Stimulated activated effector memory CD8-positive, alpha-beta T cell treated with anti-CD3 and anti-CD28 coated beads, Interleukin-12 subunit alpha, Interleukin-12 subunit beta, amount 100 ng/mL, for 72 hours (primary cell): ENCODE results near the gene CDC14A.

Experiments
- ATAC-seq: fragments of 150-1000 bp; cut with Tn5 transposase; 2 replicates; pipeline ENCODE4 v1.10.0; 2021
- DNase-seq, 2 donors: peaks; one replicate each; pipeline ENCODE4 v3.0.0; 2021 to 2022; ENCODE audit warnings: low spot score in 2 of 2
- H3K27ac Mint-ChIP-seq: one replicate; pipeline ENCODE4 v1.8.0; 2022; ENCODE audit warnings: mild to moderate bottlenecking, mixed read lengths
- H3K36me3 Mint-ChIP-seq: one replicate; pipeline ENCODE4 v1.8.0; 2022; ENCODE audit warnings: mild to moderate bottlenecking, mixed read lengths
- H3K4me1 Mint-ChIP-seq: one replicate; pipeline ENCODE4 v1.8.0; 2022; ENCODE audit warnings: mixed read lengths
- H3K4me3 Mint-ChIP-seq: one replicate; pipeline ENCODE4 v1.8.0; 2022; ENCODE audit warnings: mild to moderate bottlenecking, mixed read lengths
- H3K9me3 Mint-ChIP-seq: one replicate; pipeline ENCODE4 v1.8.0; 2022; ENCODE audit warnings: mixed read lengths

CDC14A gene

GRCh38 chr1:100545855-100546254, 193.5 kb downstream of the CDC14A start:
- Mint-ChIP-seq H3K9me3 (peaks cover 6% of the 10 kb centered on the region), H3K4me3 (no peak overlapping the region), H3K27ac (no peak overlapping the region), H3K36me3 (peaks cover 5% of the 10 kb centered on the region), H3K4me1 (peaks cover 6% of the 10 kb centered on the region)
- DNase-seq, result no peak
- ATAC-seq, result no peak

GRCh38 chr1:100552031-100552430, 199.7 kb downstream of the CDC14A start:
- no peak overlapping the region for H3K4me3 Mint-ChIP-seq
- ATAC-seq (no peak), DNase-seq (no peak)
- H3K4me1 Mint-ChIP-seq, result no peaks in the 10 kb centered on the region
- H3K9me3 Mint-ChIP-seq, result peaks cover 38% of the 10 kb centered on the region
- no peak overlapping the region for H3K27ac Mint-ChIP-seq
- H3K36me3 Mint-ChIP-seq, result peaks cover 6% of the 10 kb centered on the region

- Mint-ChIP-seq H3K36me3 (peaks cover 6% of the 10 kb centered on the region), H3K9me3 (peaks cover 44% of the 10 kb centered on the region)
- ATAC-seq, result no peak
Measured at GRCh38 chr1:100552922-100553321, 200.6 kb downstream of the CDC14A start.

GRCh38 chr1:100556181-100556580, 203.9 kb downstream of the CDC14A start:
- Mint-ChIP-seq H3K36me3 (no peaks in the 10 kb centered on the region), H3K4me3 (no peak overlapping the region), H3K4me1 (no peaks in the 10 kb centered on the region), H3K27ac (no peak overlapping the region), H3K9me3 (peaks cover 37% of the 10 kb centered on the region)
- DNase-seq (no peak), ATAC-seq (no peak)

More at GRCh38 chr1:100552922-100553321, 200.6 kb downstream of the CDC14A start:
- Mint-ChIP-seq H3K4me1 (no peaks in the 10 kb centered on the region), H3K27ac (no peak overlapping the region), H3K4me3 (no peak overlapping the region)
- DNase-seq, result no peak

- DNase-seq, result no peak
- no peak for ATAC-seq
- no peaks in the 10 kb centered on the region for H3K36me3 Mint-ChIP-seq
- H3K4me1 Mint-ChIP-seq, result no peaks in the 10 kb centered on the region
- no peak overlapping the region for H3K4me3 Mint-ChIP-seq
- no peak overlapping the region for H3K27ac Mint-ChIP-seq
- peaks cover 36% of the 10 kb centered on the region for H3K9me3 Mint-ChIP-seq
Measured at GRCh38 chr1:100556925-100557605, 204.8 kb downstream of the CDC14A start.

GRCh38 chr1:100557606-100557953, 205.3 kb downstream of the CDC14A start:
- Mint-ChIP-seq H3K27ac (no peak overlapping the region), H3K9me3 (peaks cover 31% of the 10 kb centered on the region), H3K36me3 (no peaks in the 10 kb centered on the region), H3K4me3 (no peak overlapping the region), H3K4me1 (no peaks in the 10 kb centered on the region)
- DNase-seq, result no peak
- no peak for ATAC-seq

GRCh38 chr1:100565533-100565932, 213.2 kb downstream of the CDC14A start:
- no peak for ATAC-seq
- no peak for DNase-seq
- Mint-ChIP-seq H3K9me3 (peaks cover 6% of the 10 kb centered on the region), H3K4me3 (no peak overlapping the region), H3K27ac (no peak overlapping the region), H3K4me1 (no peaks in the 10 kb centered on the region), H3K36me3 (no peaks in the 10 kb centered on the region)

- Mint-ChIP-seq H3K9me3 (peaks cover 8% of the 10 kb centered on the region), H3K27ac (no peak overlapping the region), H3K4me3 (no peak overlapping the region), H3K4me1 (no peaks in the 10 kb centered on the region), H3K36me3 (no peaks in the 10 kb centered on the region)
- ATAC-seq (no peak), DNase-seq (no peak)
Measured at GRCh38 chr1:100565937-100566699, 213.8 kb downstream of the CDC14A start.

GRCh38 chr1:100567062-100567461, 214.8 kb downstream of the CDC14A start:
- Mint-ChIP-seq H3K9me3 (peaks cover 8% of the 10 kb centered on the region), H3K4me1 (no peaks in the 10 kb centered on the region), H3K27ac (no peak overlapping the region), H3K4me3 (no peak overlapping the region), H3K36me3 (no peaks in the 10 kb centered on the region)
- ATAC-seq (no peak), DNase-seq (no peak)
